ENCODE measurements around the gene CNTNAP2.

Gene CNTNAP2

GRCh38 chr7:147428075-147428474 is 1311.5 kb downstream of the CNTNAP2 start:
- no peak for DNase-seq

GRCh38 chr7:147429961-147430360 is 1313.4 kb downstream of the CNTNAP2 start:
- DNase-seq = no peak

- no peak for DNase-seq
Observed at GRCh38 chr7:147432079-147432478, 1315.5 kb downstream of the CNTNAP2 start.

- no peak for DNase-seq
Observed at GRCh38 chr7:147432576-147432975, 1316.0 kb downstream of the CNTNAP2 start.

GRCh38 chr7:147436718-147437117 is 1320.1 kb downstream of the CNTNAP2 start:
- no peak for DNase-seq

GRCh38 chr7:147438216-147438615 is 1321.6 kb downstream of the CNTNAP2 start:
- DNase-seq = no peak

- DNase-seq = no peak
Observed at GRCh38 chr7:147443942-147444341, 1327.3 kb downstream of the CNTNAP2 start.

GRCh38 chr7:147452816-147453215 is 1336.2 kb downstream of the CNTNAP2 start:
- no peak for DNase-seq

GRCh38 chr7:147465223-147465622 is 1348.6 kb downstream of the CNTNAP2 start:
- no peak for DNase-seq

- DNase-seq = no peak
Observed at GRCh38 chr7:147472556-147472955, 1356.0 kb downstream of the CNTNAP2 start.

GRCh38 chr7:147474862-147475261 is 1358.3 kb downstream of the CNTNAP2 start:
- no peak for DNase-seq

- no peak for DNase-seq
Observed at GRCh38 chr7:147477526-147477925, 1360.9 kb downstream of the CNTNAP2 start.

GRCh38 chr7:147478796-147479195 is 1362.2 kb downstream of the CNTNAP2 start:
- DNase-seq = no peak

GRCh38 chr7:147483634-147484292 is 1367.2 kb downstream of the CNTNAP2 start:
- no peak for DNase-seq

- DNase-seq = no peak
Observed at GRCh38 chr7:147485660-147486210, 1369.1 kb downstream of the CNTNAP2 start.

GRCh38 chr7:147492606-147493005 is 1376.0 kb downstream of the CNTNAP2 start:
- no peak for DNase-seq

- no peak for DNase-seq
Observed at GRCh38 chr7:147496209-147496608, 1379.6 kb downstream of the CNTNAP2 start.

GRCh38 chr7:147497246-147497645 is 1380.6 kb downstream of the CNTNAP2 start:
- no peak for DNase-seq

GRCh38 chr7:147498081-147498480 is 1381.5 kb downstream of the CNTNAP2 start:
- DNase-seq = no peak

GRCh38 chr7:147509035-147509501 is 1392.5 kb downstream of the CNTNAP2 start:
- no peak for DNase-seq

GRCh38 chr7:147509541-147510200 is 1393.1 kb downstream of the CNTNAP2 start:
- no peak for DNase-seq

- DNase-seq = no peak
Observed at GRCh38 chr7:147510201-147510542, 1393.6 kb downstream of the CNTNAP2 start.

GRCh38 chr7:147510923-147511322 is 1394.3 kb downstream of the CNTNAP2 start:
- no peak for DNase-seq

GRCh38 chr7:147513451-147513850 is 1396.8 kb downstream of the CNTNAP2 start:
- DNase-seq = no peak
